Measurements from ENCODE around the gene NIT1. TPM values are rescaled to one million over a fixed set of nuclear protein-coding genes. Genes with fewer than 3 reads are reported as not detected.

NIT1 gene
- total and polyA plus RNA-seq, 2 of the 8 experiments (the other 6 are each of a cell fraction or from before 2014, with no cell fraction given): 33.0 to 40.4 TPM

- TF ChIP-seq E2F6 (IDR thresholded peaks at IDR 0.05) (peak; percentile 88), RBBP5 (IDR thresholded peaks at IDR 0.05; ENCODE audit: borderline replicate concordance, low read depth, low read length) (peak; percentile 50; the same call in 1 of the 2 replicates), JUN (IDR thresholded peaks at IDR 0.05; ENCODE audit: low read depth, low read length) (no peak), NRF1 (IDR thresholded peaks at IDR 0.05; ENCODE audit: low read depth, low read length) (no peak), FOSL1 (IDR thresholded peaks at IDR 0.05; ENCODE audit: insufficient read depth, low read depth, low read length) (no peak), POLR2A (IDR thresholded peaks at IDR 0.05; ENCODE audit: control extremely low read depth in 1 of 2, low read depth in 2 of 2, low read length in 2 of 2) (peak; percentile 56 to 84), YY1 (IDR thresholded peaks at IDR 0.05; ENCODE audit: low read depth, low read length) (no peak), GABPA (IDR thresholded peaks at IDR 0.05; ENCODE audit: borderline replicate concordance, insufficient read depth, low read length) (no peak), SIRT6 (IDR thresholded peaks at IDR 0.05; ENCODE audit: low read length) (no peak), SP2 (IDR thresholded peaks at IDR 0.05; ENCODE audit: low read length) (no peak), TAF1 (IDR thresholded peaks at IDR 0.05; ENCODE audit: low read depth, low read length) (peak; percentile 76), BRCA1 (IDR thresholded peaks at IDR 0.05; ENCODE audit: low read depth, low read length) (peak; percentile 60; the same call in 1 of the 2 replicates), KDM5A (IDR thresholded peaks at IDR 0.05; ENCODE audit: low read length) (no peak), GTF2F1 (IDR thresholded peaks at IDR 0.05; ENCODE audit: borderline replicate concordance, low read depth, low read length) (no peak; the same call in 1 of the 2 replicates), CHD2 (IDR thresholded peaks at IDR 0.05; ENCODE audit: low read length) (peak; percentile 91), TCF12 (IDR thresholded peaks at IDR 0.05; ENCODE audit: low read depth, low read length) (no peak), SIN3A (conservative IDR thresholded peaks at IDR 0.05 in 1 of 2, IDR thresholded peaks at IDR 0.05 in 1 of 2; ENCODE audit: low read depth in 1 of 2, low read length in 2 of 2) (peak; percentile 21 to 85; a peak in 3 of 4 replicates), CHD1 (IDR thresholded peaks at IDR 0.05; ENCODE audit: low read depth, low read length) (no peak), ASH2L (IDR thresholded peaks at IDR 0.05; ENCODE audit: low read length) (peak; percentile 76), SAP30 (IDR thresholded peaks at IDR 0.05; ENCODE audit: insufficient read depth, insufficient replicate concordance, low read length) (peak; percentile 58), EGR1 (IDR thresholded peaks at IDR 0.05; ENCODE audit: borderline replicate concordance, low read depth, low read length) (no peak), POLR2AphosphoS5 (IDR thresholded peaks at IDR 0.05; ENCODE audit: low read depth, low read length) (peak; percentile 75), KDM4A (IDR thresholded peaks at IDR 0.05; ENCODE audit: low read depth, low read length, severe bottlenecking) (no peak), RFX5 (IDR thresholded peaks at IDR 0.05; ENCODE audit: borderline replicate concordance, low read depth, low read length) (no peak)
These were observed 48.1 kb downstream of the NIT1 start, which contains the start of gene PPOX (continued) for GRCh38 chr1:161165742-161166668.

Measured in H1 (cell line).